HG03575 (cell line): ENCODE results near the gene SMYD1.

Experiments used
- ATAC-seq: cut with Tn5 transposase; IDR thresholded peaks from one replicate; pipeline ENCODE4 v1.9.1; 2021; ENCODE audit not compliant: unreplicated experiment, insufficient number of reproducible peaks, low FRiP score; ENCODE audit errors: extremely low read depth

Gene SMYD1

DNA sequence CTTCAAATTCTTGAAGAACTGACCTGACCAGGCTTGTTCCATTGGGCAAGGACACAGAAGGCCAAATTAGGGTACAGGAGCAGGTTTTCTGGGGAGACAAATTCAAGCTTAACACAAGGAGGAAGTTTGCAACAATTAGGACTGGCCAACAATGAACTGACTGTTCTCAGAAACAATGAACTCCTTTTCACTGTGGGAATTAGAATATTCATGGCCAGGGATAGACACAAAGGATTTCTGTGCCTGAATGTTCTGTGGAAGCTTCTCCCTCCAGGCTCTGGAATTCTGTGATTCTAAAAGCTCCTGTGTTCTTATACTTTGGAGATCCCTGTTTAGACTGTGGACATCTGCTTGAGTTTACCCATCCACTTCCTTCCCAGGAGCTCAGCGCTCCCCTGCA lies 15.2 kb downstream of the SMYD1 start:
- ATAC-seq: no peak

- ATAC-seq: no peak
Observed at GRCh38 chr2:88085099-88085498, 17.5 kb downstream of the SMYD1 start.

GRCh38 chr2:88085602-88086001 lies 18.0 kb downstream of the SMYD1 start:
- ATAC-seq: no peak

GRCh38 chr2:88086401-88086800 lies 18.8 kb downstream of the SMYD1 start:
- no peak for ATAC-seq

GRCh38 chr2:88087073-88087472 lies 19.4 kb downstream of the SMYD1 start:
- ATAC-seq: no peak

GRCh38 chr2:88087763-88088162 lies 20.1 kb downstream of the SMYD1 start:
- no peak for ATAC-seq

DNA sequence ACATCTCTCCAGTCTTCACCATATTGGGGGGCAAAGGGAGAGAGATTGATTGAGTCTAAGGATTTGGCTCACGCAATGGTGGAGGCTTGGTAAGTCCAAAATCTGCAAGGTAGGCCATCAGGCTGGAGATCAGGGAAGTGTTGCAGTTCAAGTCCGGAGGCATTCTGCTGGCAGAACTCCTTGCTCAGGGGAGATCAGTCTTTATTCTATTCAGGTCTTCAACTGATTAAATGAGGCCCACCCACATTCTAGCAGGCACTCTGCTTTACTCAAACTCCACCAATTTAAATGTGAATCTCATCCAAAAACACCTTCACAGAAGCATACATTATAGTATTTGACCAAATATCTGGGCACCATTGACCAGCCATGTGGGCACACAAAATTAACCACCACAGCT lies 21.4 kb downstream of the SMYD1 start:
- ATAC-seq: no peak

GRCh38 chr2:88090446-88091283 lies 23.0 kb downstream of the SMYD1 start:
- no peak for ATAC-seq

DNA sequence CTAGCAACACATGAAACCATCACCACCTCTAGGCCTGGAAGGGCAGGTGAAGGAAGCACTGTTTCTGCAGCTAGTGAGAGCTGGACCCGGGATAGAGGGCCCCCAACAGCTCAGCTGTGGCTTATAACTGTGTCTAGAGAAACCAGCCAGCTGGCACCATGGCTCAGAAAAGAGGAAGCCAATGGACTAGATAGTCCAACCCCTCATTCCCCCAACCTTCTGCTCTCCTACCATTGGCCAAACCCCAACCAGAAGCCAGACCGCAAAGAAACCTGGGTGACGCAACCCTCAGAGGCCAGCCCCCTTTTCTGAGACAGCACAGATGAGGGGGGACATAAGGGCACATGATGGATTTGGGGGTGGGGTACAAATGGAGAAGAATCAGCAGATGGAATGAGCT lies 24.3 kb downstream of the SMYD1 start:
- ATAC-seq: no peak

DNA sequence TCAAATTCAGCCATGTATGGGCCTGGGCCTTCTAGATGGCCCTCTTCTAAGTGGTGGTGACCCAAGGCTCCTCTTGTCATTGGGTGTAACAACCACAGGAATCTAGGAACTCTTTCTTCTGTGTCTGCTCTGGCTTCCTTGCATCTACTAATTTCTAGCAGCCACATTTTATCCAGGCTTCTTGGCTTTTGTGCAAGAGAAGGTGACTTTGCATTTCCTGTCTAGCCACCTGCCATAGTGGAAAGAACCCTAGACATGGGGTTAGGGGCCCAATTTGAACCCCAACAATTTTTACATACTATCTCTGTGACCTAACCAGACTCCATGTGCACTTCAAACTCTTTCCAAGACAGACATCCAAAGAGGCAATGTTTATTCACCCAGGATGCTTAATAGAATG lies 25.1 kb downstream of the SMYD1 start:
- ATAC-seq: no peak

GRCh38 chr2:88095022-88095421 lies 27.4 kb downstream of the SMYD1 start:
- no peak for ATAC-seq

- no peak for ATAC-seq
Observed at GRCh38 chr2:88096708-88097107, 29.1 kb downstream of the SMYD1 start.

DNA sequence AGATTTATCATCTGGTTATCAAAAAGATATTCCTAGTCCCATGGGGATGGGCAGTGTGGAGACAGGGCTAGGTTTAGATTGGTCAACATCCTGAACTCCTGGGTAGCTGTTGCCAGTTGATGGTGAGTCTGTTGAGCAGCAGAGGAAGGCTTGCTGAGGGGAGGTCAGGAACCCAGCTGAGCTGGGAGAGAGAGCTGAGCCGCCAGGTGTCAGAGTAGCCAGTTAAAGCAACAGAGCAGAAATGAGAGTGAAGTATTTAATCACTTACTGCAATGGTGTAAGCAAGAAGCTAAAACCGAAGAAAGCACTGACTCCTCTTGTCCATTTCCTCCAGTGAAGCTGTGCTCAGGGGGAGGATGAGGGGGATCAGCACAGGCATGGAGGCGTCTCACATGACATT lies 29.6 kb downstream of the SMYD1 start:
- no peak for ATAC-seq

GRCh38 chr2:88097891-88098557 lies 30.4 kb downstream of the SMYD1 start:
- no peak for ATAC-seq

GRCh38 chr2:88098558-88098900 lies 30.9 kb downstream of the SMYD1 start:
- no peak for ATAC-seq

DNA sequence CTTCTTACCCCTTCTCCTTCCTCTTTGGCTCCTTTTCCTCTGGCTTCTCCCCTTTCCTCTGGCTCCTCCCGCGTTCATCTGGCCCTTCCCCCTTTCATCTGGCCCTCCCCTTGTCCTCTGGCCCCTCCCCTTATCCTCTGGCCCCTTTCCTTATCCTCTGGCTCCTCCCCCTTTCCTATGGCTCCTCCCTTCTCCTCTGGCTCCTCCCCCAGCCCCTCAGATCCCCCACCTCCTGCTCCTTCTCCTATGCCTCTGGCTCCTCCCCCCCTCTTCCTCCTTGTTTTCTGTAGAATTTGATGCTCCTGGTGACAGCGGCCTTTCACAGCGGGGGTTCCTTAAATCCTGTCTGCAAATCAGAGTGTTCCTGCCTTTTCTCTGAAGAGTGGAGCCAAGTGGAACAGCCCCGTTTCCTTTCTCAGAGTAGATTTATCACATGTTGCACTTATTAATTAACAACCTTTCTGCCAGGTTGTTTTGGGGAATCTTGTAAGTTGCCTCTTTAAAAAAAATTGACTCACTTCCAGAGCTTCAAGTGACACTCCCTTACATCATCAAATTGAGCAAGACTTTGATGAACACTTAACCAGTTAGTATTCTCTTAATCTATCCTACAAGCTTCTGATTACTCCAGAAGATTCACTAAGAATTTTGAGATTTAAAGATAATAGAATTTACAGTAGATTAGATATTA lies 32.3 kb downstream of the SMYD1 start:
- ATAC-seq: no peak

DNA sequence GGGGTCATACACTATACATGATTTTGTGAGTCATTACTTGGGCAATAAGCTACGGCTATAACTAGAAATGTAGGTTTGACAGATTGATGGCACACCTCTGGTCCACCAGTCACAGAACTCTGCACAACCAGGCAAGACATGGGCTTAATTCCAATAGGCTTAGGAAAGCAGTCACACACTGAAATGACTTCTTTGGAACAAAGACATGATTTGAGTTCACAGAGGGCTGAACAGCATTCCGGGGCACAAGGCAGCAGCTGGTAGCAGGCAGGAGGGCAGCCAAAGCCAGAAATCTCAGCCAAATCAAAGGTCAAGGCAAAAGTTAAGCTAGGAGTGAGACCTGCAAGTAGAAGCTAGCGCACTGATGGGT lies 32.8 kb downstream of the SMYD1 start:
- no peak for ATAC-seq

GRCh38 chr2:88108796-88109195 lies 41.2 kb downstream of the SMYD1 start:
- no peak for ATAC-seq

GRCh38 chr2:88110830-88111229 lies 43.2 kb downstream of the SMYD1 start:
- ATAC-seq: no peak

DNA sequence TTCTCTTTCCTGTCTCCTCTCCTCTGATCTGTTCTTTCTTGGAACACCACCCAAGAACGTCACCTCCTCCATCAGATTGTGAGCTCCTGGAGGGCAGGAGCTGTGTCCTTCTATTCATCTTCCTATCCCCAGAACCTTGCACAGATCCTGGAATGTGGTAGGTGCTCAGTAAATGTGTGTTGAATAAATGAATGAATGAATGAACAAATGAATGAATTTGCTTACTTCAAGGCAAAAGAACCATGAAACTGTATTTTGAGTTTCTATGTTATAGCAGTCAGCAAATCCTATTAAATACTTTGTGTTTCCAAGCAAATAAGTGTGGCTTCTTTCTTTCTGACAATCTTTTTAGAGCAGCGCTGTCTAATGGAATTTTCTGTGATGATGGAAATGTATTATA lies 45.4 kb downstream of the SMYD1 start:
- ATAC-seq: no peak
